Measurements from ENCODE around the gene NEK9.

Gene NEK9

DNA sequence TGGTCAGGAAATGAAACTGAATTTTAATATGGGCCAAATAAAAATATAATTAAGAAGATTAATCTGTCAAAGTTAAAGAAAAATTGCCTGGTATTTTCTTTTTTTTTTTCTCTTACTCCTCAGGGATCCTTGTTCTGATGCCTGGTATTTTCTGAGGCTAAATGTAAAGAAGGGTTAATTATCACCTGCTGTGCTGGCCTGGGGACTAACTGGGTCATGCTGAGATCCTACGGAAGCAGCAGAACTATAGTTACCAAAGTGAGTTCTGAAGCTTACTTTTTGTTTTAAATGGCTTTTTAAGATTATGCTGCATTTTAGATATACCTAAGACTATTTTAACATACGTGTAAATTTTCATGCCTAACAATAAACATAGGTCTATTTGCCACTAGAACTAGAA is 34.1 kb downstream of the NEK9 start:
- H3K27ac ChIP-seq (ENCODE audit: low read depth, low read length), result no peak overlapping the region
- peaks cover 79% of the 10 kb centered on the region for H3K36me3 ChIP-seq (ENCODE audit: control insufficient read depth, low read length)
- H3F3A ChIP-seq (ENCODE audit: control insufficient read depth, insufficient read depth), result no peaks in the 10 kb centered on the region

DNA sequence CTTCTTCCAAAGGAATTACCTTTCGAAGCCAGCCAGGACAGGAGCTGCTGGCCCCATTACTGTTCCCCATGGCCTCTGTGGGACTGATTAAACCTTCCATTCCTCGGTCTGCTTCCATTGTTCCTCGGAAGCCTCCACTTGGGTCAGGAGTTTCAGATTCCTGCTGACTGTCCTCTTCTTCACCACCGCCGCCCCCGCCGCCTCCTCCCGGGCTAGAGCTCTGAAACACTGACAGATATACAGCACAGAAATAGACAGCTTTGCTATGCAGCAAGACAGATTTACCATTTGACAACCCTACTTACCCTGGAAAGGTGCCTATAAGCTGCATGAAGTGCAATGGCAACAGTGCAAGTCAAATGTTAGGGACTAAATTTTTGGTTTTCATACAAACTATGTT is 35.6 kb downstream of the NEK9 start:
- no peaks in the 10 kb centered on the region for H3K27me3 ChIP-seq (ENCODE audit: control insufficient read depth, low read length)
- no peak overlapping the region for H3K4me3 ChIP-seq (ENCODE audit: low read length)
- no peaks in the 10 kb centered on the region for H3K4me1 ChIP-seq (ENCODE audit: control insufficient read depth, low read length)
- H4K20me1 ChIP-seq (ENCODE audit: control insufficient read depth, insufficient read depth, low read depth, low read length), result peaks cover 6% of the 10 kb centered on the region; the same call in 1 of the 2 replicates
- H3K36me3 ChIP-seq (ENCODE audit: control insufficient read depth, low read length), result peaks cover 79% of the 10 kb centered on the region
- no peak overlapping the region for H3K27ac ChIP-seq (ENCODE audit: low read depth, low read length)
- H3F3A ChIP-seq (ENCODE audit: control insufficient read depth, insufficient read depth), result no peaks in the 10 kb centered on the region
- H3K4me2 ChIP-seq (ENCODE audit: low read length), result no peak overlapping the region
- no peaks in the 10 kb centered on the region for H3K9me3 ChIP-seq (ENCODE audit: control insufficient read depth, insufficient read depth, low read length)
- TF ChIP-seq, protein P1, sequence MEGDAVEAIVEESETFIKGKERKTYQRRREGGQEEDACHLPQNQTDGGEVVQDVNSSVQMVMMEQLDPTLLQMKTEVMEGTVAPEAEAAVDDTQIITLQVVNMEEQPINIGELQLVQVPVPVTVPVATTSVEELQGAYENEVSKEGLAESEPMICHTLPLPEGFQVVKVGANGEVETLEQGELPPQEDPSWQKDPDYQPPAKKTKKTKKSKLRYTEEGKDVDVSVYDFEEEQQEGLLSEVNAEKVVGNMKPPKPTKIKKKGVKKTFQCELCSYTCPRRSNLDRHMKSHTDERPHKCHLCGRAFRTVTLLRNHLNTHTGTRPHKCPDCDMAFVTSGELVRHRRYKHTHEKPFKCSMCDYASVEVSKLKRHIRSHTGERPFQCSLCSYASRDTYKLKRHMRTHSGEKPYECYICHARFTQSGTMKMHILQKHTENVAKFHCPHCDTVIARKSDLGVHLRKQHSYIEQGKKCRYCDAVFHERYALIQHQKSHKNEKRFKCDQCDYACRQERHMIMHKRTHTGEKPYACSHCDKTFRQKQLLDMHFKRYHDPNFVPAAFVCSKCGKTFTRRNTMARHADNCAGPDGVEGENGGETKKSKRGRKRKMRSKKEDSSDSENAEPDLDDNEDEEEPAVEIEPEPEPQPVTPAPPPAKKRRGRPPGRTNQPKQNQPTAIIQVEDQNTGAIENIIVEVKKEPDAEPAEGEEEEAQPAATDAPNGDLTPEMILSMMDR (IDR thresholded peaks at IDR 0.05; ENCODE audit: low read depth, low read length, poor library complexity, severe bottlenecking), result no peak
- no peak for TF ChIP-seq EZH2phosphoT487 (IDR thresholded peaks at IDR 0.05; ENCODE audit: borderline replicate concordance, low read length)
- no peaks in the 10 kb centered on the region for H3K79me2 ChIP-seq (ENCODE audit: control insufficient read depth, low read length)
- H3K9me2 ChIP-seq (replicated peaks; ENCODE audit: control insufficient read depth, low read length), result no peaks in the 10 kb centered on the region

More for the DNA sequence above, 34.1 kb downstream of the NEK9 start:
- Histone ChIP-seq H3K9me2 (replicated peaks; ENCODE audit: control insufficient read depth, low read length) (no peaks in the 10 kb centered on the region), H3K27me3 (ENCODE audit: control insufficient read depth, low read length) (no peaks in the 10 kb centered on the region), H3K79me2 (ENCODE audit: control insufficient read depth, low read length) (no peaks in the 10 kb centered on the region), H4K20me1 (ENCODE audit: control insufficient read depth, insufficient read depth, low read depth, low read length) (peaks cover 6% of the 10 kb centered on the region; the same call in 1 of the 2 replicates), H3K4me3 (ENCODE audit: low read length) (no peak overlapping the region), H3K4me1 (ENCODE audit: control insufficient read depth, low read length) (no peaks in the 10 kb centered on the region), H3K4me2 (ENCODE audit: low read length) (no peak overlapping the region), H3K9me3 (ENCODE audit: control insufficient read depth, insufficient read depth, low read length) (no peaks in the 10 kb centered on the region)
- no peak for TF ChIP-seq EZH2phosphoT487 (IDR thresholded peaks at IDR 0.05; ENCODE audit: borderline replicate concordance, low read length)
- TF ChIP-seq, protein P1 (IDR thresholded peaks at IDR 0.05; ENCODE audit: low read depth, low read length, poor library complexity, severe bottlenecking), result no peak

DNA sequence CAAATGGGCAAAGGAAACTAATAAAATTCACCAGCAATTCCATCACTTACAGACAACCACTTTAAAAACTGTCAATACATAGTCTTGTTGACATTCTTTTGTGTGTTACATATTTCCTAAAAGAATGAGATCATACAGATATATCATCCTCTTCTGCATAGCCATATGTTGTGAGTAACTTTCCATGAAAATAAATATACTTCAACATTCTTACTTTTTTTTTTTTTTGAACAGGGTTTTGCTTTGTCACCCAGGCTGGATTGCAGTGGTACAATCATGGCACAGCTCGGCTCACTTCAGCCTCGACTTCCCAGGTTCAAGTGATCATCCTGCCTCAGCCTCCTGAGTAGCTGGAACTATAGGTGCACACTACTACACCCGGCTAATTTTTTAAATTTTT is 36.5 kb downstream of the NEK9 start:
- no peak for TF ChIP-seq EZH2phosphoT487 (IDR thresholded peaks at IDR 0.05; ENCODE audit: borderline replicate concordance, low read length)
- TF ChIP-seq, protein P1 (IDR thresholded peaks at IDR 0.05; ENCODE audit: low read depth, low read length, poor library complexity, severe bottlenecking), result no peak
- no peak overlapping the region for H3K4me3 ChIP-seq (ENCODE audit: low read length)
- no peaks in the 10 kb centered on the region for H3K9me2 ChIP-seq (replicated peaks; ENCODE audit: control insufficient read depth, low read length)
- H3K4me2 ChIP-seq (ENCODE audit: low read length), result no peak overlapping the region
- H3K79me2 ChIP-seq (ENCODE audit: control insufficient read depth, low read length), result no peaks in the 10 kb centered on the region
- H3K9me3 ChIP-seq (ENCODE audit: control insufficient read depth, insufficient read depth, low read length), result no peaks in the 10 kb centered on the region
- no peak overlapping the region for H3K27ac ChIP-seq (ENCODE audit: low read depth, low read length)
- H3K27me3 ChIP-seq (ENCODE audit: control insufficient read depth, low read length), result no peaks in the 10 kb centered on the region
- no peaks in the 10 kb centered on the region for H3K4me1 ChIP-seq (ENCODE audit: control insufficient read depth, low read length)
- no peaks in the 10 kb centered on the region for H3F3A ChIP-seq (ENCODE audit: control insufficient read depth, insufficient read depth)
- H4K20me1 ChIP-seq (ENCODE audit: control insufficient read depth, insufficient read depth, low read depth, low read length), result peaks cover 6% of the 10 kb centered on the region; the same call in 1 of the 2 replicates
- peaks cover 76% of the 10 kb centered on the region for H3K36me3 ChIP-seq (ENCODE audit: control insufficient read depth, low read length)

All from DOHH2 (cell line).